ENCODE data around the gene B4GALNT3.

DNA sequence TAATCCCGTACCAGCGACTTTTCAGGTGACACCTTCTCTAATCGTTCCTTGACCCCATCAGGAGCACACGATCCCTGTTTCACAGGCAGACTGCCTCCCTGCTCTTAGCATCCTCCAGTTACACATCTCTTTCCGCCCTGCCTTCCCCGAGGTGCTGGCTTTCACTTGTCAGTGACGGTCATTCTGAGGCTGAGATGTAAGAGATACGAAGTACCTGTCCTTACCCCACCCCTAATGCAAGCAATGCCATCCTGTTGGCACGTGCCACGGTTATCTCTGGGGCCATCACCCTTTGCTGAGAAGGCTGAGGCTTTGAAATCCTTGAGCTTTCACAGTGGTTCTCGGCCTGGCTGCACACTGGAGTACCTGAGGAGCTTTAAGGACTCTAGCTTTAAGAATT is 24.4 kb downstream of the B4GALNT3 start:
- TF ChIP-seq CTCF (IDR thresholded peaks at IDR 0.05) (no peak), POLR2A (IDR thresholded peaks at IDR 0.05) (no peak), EP300 (IDR thresholded peaks at IDR 0.05) (no peak)

Measured in tibial nerve (tissue), 4 donors.